BE2C (cell line): ENCODE data around the gene FTCDNL1. TPM values are rescaled to one million over a fixed set of nuclear protein-coding genes. Genes with fewer than 3 reads are reported as not detected.

ENCODE experiments used
- DNase-seq: peaks from one replicate; pipeline ENCODE4 v3.0.0-alpha.2; 2020
- H3K27me3 ChIP-seq: fragments of 250-450 bp; sonication (Bioruptor Pico); 2 replicates; pipeline ENCODE4 v1.5.1; 2020; ENCODE audit warnings: mild to moderate bottlenecking
- H3K36me3 ChIP-seq: fragments of 250-450 bp; sonication (Bioruptor Pico); 2 replicates; pipeline ENCODE4 v1.5.1; 2020; ENCODE audit warnings: mild to moderate bottlenecking
- H3K4me1 ChIP-seq: fragments of 250-450 bp; sonication (Bioruptor Pico); 2 replicates; pipeline ENCODE4 v1.5.1; 2020
- H3K4me3 ChIP-seq: 2 replicates; pipeline ENCODE4 v1.5.1; 2011; ENCODE audit warnings: low read depth, low read length
- H3K9me3 ChIP-seq: fragments of 250-450 bp; sonication (Bioruptor Pico); 2 replicates; pipeline ENCODE4 v1.5.1; 2020
- polyA plus RNA-seq: library from polyadenylated mRNA; unstranded; fragments of >200 nt; gene quantifications from one replicate; pipeline ENCODE4 v1.2.1, GENCODE V29; 2012; ENCODE audit warnings: low read depth, missing spikeins; ENCODE audit not compliant: insufficient read length, insufficient read depth
- TF ChIP-seq, protein P1 (sequence below): IDR thresholded peaks from 2 replicates; pipeline ENCODE4 v1.5.1; 2012; ENCODE audit warnings: mild to moderate bottlenecking, low read depth, low read length

FTCDNL1 gene
- polyA plus RNA-seq = not detected

DNA sequence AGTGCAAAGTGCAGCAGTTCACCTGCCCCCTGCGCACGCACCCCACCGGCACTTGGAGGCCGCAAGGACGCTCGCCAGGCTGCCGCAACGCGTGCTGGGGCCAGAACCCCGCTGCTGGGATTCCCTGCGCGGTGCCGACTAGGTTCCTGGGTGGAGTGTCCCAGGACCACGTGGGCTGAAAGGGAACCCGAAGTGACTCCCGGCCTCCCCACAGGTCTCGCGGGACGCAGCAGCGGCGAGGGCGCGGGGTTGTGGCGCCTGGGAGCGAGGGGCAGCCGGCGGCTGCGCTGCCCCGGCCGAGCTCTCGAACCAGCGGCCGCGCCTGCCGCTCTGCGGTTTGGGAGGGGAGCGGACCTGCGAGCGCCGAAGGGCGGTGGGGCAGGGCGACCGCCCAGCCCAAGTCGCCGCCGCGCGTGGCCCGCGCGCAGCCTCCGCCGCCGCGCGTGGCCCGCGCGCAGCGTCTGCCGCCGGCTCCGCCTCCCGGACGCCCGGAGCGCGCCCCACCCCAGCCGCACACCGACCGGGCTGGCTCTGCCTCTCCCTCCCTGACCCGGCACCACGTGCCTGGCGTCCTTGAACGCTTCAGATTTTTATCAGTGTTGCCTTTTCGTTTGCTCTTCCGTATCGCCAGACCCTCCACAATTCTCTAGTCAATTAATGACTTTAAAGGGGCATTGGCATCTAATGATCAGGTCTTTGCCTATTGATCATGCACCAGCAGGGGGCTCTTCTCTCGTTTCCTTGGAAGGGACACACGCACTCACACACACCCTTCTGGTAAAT, at the start of gene FTCDNL1:
Gene FTCDNL1 (minus strand): TSS at position 475 of the 783 bp plus-strand sequence. CDS start 2,230 bp downstream, outside the sequence.
- H3K4me1 ChIP-seq = no peaks in the 10 kb centered on the region; the same call in 1 of the 2 replicates
- peak; percentile 71 for DNase-seq
- H3K9me3 ChIP-seq = no peaks in the 10 kb centered on the region
- peak within 1 kb of the TSS; percentile 67 for H3K4me3 ChIP-seq
- TF ChIP-seq, protein P1, sequence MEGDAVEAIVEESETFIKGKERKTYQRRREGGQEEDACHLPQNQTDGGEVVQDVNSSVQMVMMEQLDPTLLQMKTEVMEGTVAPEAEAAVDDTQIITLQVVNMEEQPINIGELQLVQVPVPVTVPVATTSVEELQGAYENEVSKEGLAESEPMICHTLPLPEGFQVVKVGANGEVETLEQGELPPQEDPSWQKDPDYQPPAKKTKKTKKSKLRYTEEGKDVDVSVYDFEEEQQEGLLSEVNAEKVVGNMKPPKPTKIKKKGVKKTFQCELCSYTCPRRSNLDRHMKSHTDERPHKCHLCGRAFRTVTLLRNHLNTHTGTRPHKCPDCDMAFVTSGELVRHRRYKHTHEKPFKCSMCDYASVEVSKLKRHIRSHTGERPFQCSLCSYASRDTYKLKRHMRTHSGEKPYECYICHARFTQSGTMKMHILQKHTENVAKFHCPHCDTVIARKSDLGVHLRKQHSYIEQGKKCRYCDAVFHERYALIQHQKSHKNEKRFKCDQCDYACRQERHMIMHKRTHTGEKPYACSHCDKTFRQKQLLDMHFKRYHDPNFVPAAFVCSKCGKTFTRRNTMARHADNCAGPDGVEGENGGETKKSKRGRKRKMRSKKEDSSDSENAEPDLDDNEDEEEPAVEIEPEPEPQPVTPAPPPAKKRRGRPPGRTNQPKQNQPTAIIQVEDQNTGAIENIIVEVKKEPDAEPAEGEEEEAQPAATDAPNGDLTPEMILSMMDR = peak; percentile 89
- H3K27me3 ChIP-seq = peaks cover 50% of the 10 kb centered on the region
- no peaks in the 10 kb centered on the region for H3K36me3 ChIP-seq

DNA sequence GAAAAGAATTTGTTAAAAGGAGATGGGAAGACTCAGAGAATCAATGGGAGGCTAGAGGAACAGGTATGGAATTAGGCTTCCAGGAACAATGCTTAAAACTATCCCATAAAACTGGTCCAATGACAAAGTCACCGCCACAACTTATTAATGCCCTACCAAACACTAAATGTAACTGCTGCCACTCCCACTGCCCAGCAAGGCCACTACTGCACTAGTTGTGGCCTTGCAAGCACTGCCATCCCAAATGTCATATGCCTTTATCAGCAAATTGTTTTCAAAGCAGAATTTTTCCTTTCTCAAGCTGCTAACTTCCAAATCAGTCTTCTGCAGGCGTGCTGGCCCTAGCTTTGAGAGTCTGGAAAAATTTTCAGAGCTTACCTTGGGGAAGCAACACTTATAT, 45.6 kb upstream of the FTCDNL1 start:
- no peak for DNase-seq
- Histone ChIP-seq H3K4me3 (no peak overlapping the region), H3K36me3 (no peaks in the 10 kb centered on the region), H3K27me3 (no peaks in the 10 kb centered on the region), H3K4me1 (no peaks in the 10 kb centered on the region), H3K9me3 (no peaks in the 10 kb centered on the region)
- TF ChIP-seq, protein P1 = no peak

DNA sequence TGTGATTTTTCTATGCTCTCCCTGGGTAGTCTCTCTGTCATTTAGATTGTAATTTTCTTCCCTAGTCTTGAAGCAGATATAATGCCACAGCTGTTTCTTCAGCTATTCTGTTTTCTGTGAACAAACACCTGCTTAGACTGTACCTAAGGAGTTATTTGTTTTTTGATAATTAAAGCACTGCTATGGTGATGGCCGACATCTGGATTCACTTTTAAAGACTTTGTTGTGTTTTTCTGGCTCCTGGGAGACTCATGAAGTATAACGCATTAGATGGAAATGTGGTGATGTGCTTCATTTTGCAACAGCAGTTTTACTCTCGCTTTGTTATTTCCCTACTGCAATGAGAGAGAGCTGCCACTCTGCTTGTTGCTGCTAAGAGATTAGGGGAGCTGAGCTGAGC, 44.4 kb upstream of the FTCDNL1 start:
- no peaks in the 10 kb centered on the region for H3K36me3 ChIP-seq
- no peaks in the 10 kb centered on the region for H3K4me1 ChIP-seq
- TF ChIP-seq, protein P1 = no peak
- H3K9me3 ChIP-seq = no peaks in the 10 kb centered on the region
- H3K27me3 ChIP-seq = no peaks in the 10 kb centered on the region
- no peak for DNase-seq
- H3K4me3 ChIP-seq = no peak overlapping the region

DNA sequence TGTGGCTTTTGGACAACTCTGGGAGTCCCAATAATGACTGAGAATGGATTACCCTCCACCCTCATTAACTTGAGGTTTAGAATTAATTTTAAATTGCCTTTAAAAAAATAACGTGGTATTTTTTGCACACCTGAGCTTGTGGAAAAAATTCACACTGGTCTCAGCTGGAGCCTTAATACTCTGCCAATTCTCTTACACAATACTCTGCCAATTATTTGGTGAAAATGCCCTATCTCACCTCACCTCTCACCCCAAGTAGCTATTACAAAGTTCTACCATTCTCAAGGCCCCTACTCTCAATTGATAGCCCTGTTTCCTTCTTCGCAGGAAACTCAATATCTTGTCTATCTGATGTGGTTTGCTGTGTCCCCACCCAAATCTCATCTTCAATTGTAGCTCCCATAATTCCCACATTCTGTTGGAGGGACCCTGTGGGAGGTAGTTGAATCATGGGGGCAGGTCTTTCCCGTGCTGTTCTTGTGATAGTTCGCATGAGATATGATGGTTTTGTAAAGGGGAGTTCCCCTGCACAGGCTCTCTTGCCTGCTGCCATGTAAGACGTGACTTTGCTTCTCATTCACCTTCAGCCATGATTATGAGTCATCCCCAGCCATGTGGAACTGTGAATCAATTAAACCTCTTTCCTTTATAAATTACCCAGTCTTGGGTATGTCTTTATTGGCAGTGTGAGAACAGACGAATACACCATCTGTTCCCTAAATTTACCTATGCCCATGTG, 32.7 kb upstream of the FTCDNL1 start:
- Histone ChIP-seq H3K27me3 (peaks cover 6% of the 10 kb centered on the region), H3K4me3 (no peak overlapping the region), H3K36me3 (no peaks in the 10 kb centered on the region), H3K9me3 (no peaks in the 10 kb centered on the region), H3K4me1 (no peaks in the 10 kb centered on the region)
- no peak for DNase-seq
- TF ChIP-seq, protein P1 = no peak

DNA sequence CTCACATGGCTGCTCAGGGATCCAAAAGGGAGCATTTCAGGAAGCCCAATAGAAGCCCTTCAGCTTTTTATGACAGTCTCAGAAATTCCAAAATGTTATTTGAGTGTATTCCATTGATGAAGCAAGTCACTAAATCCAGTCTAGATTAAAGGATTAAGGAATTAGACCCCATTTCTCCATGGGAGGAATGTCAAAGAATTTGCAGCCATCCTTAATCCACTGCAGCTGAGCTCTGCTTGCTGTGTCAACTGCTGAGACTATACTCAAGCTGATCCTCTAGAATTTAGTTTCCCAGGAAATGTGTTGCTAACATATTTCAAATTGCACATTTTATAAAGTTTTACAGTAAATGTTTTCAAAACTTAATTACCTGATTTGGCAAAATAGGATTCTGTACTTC, 31.7 kb upstream of the FTCDNL1 start:
- TF ChIP-seq, protein P1 = no peak
- no peaks in the 10 kb centered on the region for H3K9me3 ChIP-seq
- no peaks in the 10 kb centered on the region for H3K36me3 ChIP-seq
- peaks cover 4% of the 10 kb centered on the region for H3K27me3 ChIP-seq
- H3K4me1 ChIP-seq = no peaks in the 10 kb centered on the region
- H3K4me3 ChIP-seq = no peak overlapping the region
- no peak for DNase-seq
